Activated CD4-positive, CD25-positive, alpha-beta regulatory T cell treated with anti-CD3 and anti-CD28 coated beads, Interleukin-2, amount 50 U/mL, for 72 hours (primary cell): ENCODE data around the gene MAD1L1.
A peak's percentile ranks its signal among the peaks of the same experiment; 100 is the strongest.
"Not testable (repeated sequence)": the region's sequence is repeated elsewhere in the genome, so short reads cannot be mapped to it uniquely, and the experiment has no call there.

Source experiments
- DNase-seq: peaks from one replicate; pipeline ENCODE4 v3.0.0; 2021

Gene MAD1L1

DNA sequence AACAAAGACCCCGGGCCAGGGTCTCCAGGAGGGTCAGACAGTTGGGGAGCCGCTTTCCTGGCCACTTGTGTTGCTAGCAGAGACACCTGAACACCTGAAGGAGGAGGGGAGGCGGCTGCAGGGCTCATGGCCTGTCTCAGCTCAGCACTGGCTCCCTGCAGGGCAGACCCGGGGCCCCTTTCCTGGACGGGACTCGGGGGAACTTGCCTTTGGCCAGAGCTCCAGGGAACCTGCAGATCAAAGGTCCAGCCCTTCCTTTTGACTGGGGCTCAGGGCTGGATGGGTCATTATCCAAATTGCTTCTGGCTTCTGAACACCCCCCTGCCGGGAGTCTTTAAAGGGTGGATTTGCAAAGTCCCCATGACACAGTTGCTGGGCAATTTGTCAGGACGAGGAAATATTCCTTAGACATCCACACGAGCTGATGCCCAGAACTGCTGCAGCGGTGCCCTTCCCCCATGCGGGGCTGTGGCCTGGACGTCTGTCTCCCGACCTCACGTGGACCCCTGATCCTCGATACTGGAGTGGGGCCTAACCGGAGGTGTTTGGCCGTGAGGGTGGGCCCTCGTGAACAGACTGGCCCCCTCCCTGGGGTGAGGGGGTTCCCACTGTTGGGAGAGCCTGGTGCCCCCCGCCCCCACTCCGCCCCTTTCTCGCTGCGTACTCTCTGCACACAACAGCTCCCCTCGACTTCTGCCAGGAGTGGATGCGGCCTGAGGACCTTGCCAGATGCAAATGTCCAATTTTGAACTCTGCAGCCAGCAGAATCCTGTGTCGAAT lies 368.4 kb downstream of the MAD1L1 start:
- no peak for DNase-seq

DNA sequence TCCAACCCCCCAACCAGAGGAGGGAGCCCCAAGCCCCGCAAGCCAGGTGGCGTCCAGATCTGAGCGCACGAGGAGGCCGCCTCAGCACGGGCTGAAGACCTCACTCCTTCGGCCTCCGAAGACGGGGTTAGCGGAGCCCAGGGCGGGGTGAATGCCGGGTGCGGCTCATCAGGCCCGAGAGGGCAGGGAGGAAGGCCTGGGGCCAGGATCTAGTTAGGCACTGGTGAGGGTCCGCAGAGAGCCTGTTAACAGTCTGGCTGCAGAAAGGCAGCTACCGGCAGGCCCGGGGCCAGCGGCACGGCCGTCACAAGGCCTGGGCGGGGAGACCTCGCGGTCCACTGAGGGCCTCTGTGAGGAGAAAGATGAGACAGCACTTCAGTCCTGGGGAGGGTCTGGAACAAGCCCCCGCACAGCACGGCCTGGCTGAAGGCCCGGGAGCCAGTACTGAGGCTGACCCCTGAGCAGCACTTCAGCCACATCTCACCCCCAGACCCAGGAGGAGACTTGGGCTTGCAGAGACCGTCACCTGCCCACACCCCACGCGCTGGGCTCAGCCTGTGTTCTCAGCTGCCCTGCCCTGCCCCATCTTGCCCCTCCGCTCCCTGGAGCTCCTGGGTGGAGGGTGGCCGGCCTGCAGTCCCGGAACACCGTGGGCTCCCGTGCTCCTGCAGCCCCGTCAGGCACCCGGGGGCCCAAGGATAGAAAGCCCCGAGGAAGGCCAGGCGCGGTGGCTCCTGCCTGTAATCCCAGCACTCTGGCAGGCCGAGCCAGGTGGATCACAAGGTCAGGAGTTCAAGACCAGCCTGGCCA lies 369.4 kb downstream of the MAD1L1 start:
- no peak for DNase-seq

DNA sequence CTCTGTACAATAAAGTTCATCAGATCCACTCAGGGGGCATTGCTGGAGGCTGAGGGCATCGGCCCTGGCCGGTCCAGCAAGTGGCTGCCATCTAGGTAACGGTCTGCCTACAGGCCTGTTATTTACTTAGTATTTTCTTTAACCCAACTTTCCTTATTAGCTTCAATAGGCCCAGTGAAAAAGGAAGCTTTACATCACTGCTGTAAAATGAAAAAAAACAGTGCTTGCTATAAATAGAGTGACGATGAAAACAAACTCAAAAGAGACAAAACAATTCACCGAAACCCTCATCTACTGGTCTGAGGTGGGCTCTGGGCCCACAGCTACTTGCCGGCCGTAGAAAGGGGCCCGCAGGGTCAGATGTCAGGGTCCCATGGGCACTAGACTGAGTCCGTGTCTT lies 370.2 kb downstream of the MAD1L1 start:
- DNase-seq, result no peak

DNA sequence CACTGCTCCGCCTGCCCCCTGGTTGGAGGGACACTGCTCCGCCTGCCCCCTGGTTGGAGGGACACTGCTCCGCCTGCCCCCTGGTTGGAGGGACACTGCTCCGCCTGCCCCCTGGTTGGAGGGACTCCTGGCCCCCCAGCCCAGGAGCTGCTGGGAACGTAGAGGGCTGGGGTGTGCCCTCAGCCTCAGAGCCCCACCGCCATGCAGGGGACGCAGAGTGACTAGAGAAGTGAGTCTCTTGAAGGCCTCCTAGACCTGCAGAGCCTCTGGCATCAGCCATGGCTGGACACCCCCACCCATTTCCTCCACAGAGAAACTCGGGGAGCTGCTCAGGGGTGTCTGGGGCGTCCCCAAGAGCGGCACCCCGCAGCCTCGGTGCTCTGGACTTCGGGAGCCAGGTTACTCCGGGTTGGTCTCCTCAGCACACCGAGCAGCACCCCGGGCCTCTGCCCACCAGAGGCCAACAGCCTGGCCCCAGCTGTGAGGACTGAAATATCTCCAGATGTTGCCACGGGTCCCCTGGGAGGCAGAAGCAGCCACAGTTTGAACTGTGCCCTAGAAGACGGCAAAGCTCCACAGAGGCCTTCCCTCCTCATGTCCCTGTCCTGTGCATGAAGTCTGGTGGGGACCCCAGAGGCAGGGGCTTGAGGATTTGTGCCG lies 370.8 kb downstream of the MAD1L1 start:
- no peak for DNase-seq

DNA sequence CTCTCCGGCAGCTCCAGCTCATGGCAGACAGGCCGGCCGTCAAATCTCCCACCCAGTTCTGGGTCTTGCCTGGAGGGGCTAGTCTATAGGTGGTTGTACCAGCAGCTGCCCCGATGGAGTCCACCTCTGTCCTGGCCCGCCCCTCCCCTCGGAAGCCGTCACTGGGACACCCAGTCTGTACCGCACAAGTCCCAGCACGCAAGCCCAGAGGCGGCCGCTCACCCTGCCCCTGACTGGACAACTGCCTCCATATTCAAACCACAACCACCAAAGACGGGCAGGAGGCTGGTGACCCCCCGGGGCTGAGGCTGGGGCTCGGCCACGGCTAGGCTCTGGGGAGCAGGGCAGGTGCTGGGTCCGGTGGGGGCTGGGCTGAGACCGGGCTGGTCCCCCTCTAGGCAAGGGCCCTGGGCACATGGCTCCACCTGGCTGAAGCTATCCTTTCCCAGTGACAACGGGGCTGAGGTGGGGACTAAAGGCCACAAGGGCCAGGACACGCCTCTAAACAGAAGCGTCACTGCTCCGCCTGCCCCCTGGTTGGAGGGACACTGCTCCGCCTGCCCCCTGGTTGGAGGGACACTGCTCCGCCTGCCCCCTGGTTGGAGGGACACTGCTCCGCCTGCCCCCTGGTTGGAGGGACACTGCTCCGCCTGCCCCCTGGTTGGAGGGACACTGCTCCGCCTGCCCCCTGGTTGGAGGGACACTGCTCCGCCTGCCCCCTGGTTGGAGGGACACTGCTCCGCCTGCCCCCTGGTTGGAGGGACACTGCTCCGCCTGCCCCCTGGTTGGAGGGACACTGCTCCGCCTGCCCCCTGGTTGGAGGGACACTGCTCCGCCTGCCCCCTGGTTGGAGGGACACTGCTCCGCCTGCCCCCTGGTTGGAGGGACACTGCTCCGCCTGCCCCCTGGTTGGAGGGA lies 371.6 kb downstream of the MAD1L1 start:
- not testable (repeated sequence) for DNase-seq

GRCh38 chr7:1859266-1860035 lies 373.3 kb downstream of the MAD1L1 start:
- DNase-seq, result no peak

DNA sequence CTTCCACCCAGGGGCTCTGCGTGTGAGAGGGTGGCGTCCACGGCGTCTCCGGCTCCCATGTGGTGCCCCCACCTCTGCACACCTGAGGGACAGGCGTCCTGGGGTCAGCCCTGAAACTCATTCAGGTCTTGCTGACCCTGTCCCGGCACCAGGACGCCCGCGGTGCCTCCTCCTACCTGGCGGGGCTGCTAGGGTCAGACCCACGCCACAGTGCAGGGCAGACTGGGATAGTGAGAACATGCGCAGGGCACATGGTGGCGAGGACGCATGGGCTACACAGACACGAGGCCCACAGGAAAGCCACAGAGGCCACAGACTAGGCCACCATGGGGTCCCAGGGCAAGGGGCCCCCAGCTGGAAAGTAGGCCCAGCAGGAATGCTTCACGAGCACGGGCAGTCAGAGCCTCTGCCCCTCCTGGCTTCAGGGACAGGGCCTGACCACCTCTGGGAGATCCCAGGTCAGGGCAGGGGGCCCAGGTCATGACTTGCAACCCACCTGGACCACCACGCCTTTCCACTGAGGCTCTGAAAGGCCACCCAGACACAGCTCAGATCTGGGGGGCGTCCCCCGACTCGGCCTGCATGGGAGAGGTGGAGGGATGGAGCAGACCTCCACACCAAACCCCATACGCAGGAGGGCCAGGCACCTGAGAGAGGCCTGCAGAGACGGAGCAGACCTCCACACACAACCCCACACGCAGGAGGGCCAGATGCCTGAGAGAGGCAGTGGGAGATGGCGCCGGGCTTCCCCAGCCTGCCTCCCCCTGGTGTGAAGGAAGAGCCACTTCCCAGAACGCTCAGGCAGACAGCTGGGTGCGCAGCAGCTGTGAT lies 374.1 kb downstream of the MAD1L1 start:
- no peak for DNase-seq

- DNase-seq, result no peak
Observed at GRCh38 chr7:1857487-1858421, 375.0 kb downstream of the MAD1L1 start.

DNA sequence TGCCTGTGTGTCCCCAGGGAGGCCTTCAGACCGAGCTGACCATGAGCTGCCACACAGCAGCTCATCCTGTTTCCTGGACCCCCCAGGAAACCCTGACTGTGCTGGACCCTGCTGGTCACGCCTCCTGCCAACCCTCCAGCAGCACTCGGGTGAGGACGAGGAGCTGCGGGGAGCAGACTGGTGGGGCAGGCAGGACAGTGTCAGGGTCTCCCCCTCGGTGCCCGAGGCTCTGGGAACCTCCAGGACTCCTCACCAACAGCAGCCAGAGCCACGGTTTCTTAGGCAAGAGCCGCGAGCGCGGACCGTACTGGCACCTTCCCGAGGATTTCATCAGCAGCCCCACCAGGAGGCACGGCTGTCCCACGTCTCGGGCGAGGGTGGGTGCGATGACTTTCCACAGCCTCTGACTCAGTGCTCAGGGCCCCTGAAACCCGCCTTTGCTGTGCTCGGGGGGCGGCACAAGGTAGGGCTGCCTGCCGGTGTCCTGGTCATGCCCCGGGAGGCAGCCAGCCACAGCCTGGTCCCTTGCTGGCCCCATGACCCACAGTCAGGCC lies 375.8 kb downstream of the MAD1L1 start:
- DNase-seq, result no peak

GRCh38 chr7:1856161-1856887 lies 376.4 kb downstream of the MAD1L1 start:
- no peak for DNase-seq

DNA sequence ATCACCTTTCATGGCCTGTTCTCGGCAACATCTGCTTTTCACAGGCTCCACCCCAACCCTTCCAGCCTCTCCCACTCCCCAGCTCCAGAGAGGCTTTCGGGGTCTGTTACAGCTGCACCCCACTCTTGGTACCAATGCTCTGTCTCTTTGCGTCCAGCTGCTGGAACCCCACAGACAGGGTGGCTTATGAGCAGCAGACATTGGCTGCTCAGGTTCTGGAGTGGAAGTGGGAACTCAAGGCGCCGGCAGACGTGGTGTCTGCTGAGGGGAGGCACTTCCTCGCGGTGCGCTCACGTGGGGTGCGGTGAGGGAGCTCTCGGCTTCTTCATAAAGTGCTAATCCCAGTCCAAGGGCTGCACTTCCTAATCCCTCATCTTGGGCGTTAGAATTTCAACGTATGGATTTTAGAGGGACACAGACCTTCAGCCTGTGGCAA lies 377.0 kb downstream of the MAD1L1 start:
- no peak for DNase-seq

- DNase-seq, result no peak
Observed at GRCh38 chr7:1854866-1855724, 377.6 kb downstream of the MAD1L1 start.

GRCh38 chr7:1853986-1854865 lies 378.5 kb downstream of the MAD1L1 start:
- DNase-seq, result peak; percentile 25

GRCh38 chr7:1853431-1853985 lies 379.2 kb downstream of the MAD1L1 start:
- no peak for DNase-seq

GRCh38 chr7:1852517-1853430 lies 380.0 kb downstream of the MAD1L1 start:
- DNase-seq, result no peak
